NCI-H82 treated with DMSO at 0.1 percent for 48 hours (cell line): ENCODE results near the gene GAS5.

Experiments used
- DNase-seq: peaks from one replicate; lab custom pipeline; 2025; ENCODE audit not compliant: unreplicated experiment; lab: John Stamatoyannopoulos, UW

The GAS5 gene

DNA sequence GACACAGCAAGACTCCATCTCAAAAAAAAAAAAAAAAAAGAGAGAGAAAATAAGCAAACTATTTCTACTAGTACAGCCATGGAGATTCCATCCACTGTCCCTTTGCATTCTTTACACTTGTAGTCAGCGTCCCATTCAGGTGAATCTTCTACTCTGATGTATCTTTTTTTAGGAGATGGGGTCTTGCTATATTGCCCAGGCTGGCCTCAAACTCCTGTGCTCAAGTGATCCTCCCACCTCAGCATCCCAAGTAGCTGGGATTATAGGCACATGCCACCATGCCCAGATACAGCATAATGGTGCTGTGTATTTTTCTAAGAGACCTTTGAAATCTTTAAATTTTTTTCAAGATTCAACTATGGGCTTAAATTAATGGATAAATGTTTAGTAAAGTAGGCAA is 35.0 kb downstream of the GAS5 start:
- DNase-seq, result no peak

- no peak for DNase-seq
These were observed 40.2 kb downstream of the GAS5 start for GRCh38 chr1:173827611-173828010.

- peak; percentile 97 for DNase-seq
These were observed 43.3 kb downstream of the GAS5 start, which contains the start of the genes CENPL and DARS2 for GRCh38 chr1:173824315-173825081. TSS of gene CENPL (minus strand) at chr1:173824883. CDS start at chr1:173811299, 13,584 bp downstream. TSS of gene DARS2 (plus strand) at chr1:173824673. CDS start at chr1:173825230, 557 bp downstream.

DNA sequence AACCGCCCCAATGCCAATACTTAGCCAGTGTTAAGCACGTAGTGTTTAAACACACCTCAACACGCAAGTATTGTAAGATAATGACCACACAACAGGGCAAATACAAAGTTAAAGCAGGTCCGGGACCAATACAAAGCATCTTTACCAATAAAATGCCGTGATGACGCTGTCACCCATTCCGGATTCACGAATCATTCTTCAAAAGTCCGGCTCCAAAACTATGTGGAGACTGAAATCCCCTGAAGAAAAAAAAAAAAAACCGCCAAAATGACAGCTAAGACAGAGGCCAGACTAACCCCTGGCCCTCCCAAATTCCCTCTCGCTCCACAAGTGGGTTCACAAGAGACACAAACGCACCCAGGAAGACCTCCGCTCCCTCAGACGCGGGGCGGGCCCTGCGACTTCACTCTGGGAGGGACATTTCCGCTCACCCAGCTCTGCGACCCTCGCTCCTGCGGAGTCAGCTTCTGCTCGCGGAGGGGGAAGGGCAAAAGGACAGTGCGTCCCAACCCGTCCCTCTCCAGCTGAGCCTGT is 43.9 kb downstream of the GAS5 start:
- DNase-seq, result no peak

GRCh38 chr1:173821680-173822079 is 46.1 kb downstream of the GAS5 start:
- no peak for DNase-seq

GRCh38 chr1:173818459-173818858 is 49.3 kb downstream of the GAS5 start:
- DNase-seq, result no peak
